ENCODE results near the gene BMP15.

Gene BMP15

GRCh38 chrX:50910685-50911176 is at the start of gene BMP15:
BMP15 (plus strand) TSS chrX:50910735; CDS start chrX:50910784, 49 bp downstream.
- no peak for DNase-seq (ENCODE audit: low read depth)

GRCh38 chrX:50863471-50863870 is 47.1 kb upstream of the BMP15 start:
- DNase-seq (ENCODE audit: low read depth) = no peak

GRCh38 chrX:50865311-50865710 is 45.2 kb upstream of the BMP15 start:
- DNase-seq (ENCODE audit: low read depth) = no peak

GRCh38 chrX:50871922-50872453 is 38.5 kb upstream of the BMP15 start:
- DNase-seq (ENCODE audit: low read depth) = no peak

GRCh38 chrX:50874876-50875275 is 35.7 kb upstream of the BMP15 start:
- no peak for DNase-seq (ENCODE audit: low read depth)

- DNase-seq (ENCODE audit: low read depth) = no peak
Observed at GRCh38 chrX:50876551-50876950, 34.0 kb upstream of the BMP15 start.

- no peak for DNase-seq (ENCODE audit: low read depth)
Observed at GRCh38 chrX:50877310-50877709, 33.2 kb upstream of the BMP15 start.

- DNase-seq (ENCODE audit: low read depth) = no peak
Observed at GRCh38 chrX:50881028-50881427, 29.5 kb upstream of the BMP15 start.

- DNase-seq (ENCODE audit: low read depth) = no peak
Observed at GRCh38 chrX:50888884-50889283, 21.7 kb upstream of the BMP15 start.

- DNase-seq (ENCODE audit: low read depth) = no peak
Observed at GRCh38 chrX:50889582-50889981, 21.0 kb upstream of the BMP15 start.

GRCh38 chrX:50893047-50893446 is 17.5 kb upstream of the BMP15 start:
- DNase-seq (ENCODE audit: low read depth) = no peak

GRCh38 chrX:50893466-50893865 is 17.1 kb upstream of the BMP15 start:
- DNase-seq (ENCODE audit: low read depth) = no peak

GRCh38 chrX:50905334-50905733 is 5.2 kb upstream of the BMP15 start:
- DNase-seq (ENCODE audit: low read depth) = no peak

- no peak for DNase-seq (ENCODE audit: low read depth)
Observed at GRCh38 chrX:50913520-50913919, 3.0 kb downstream of the BMP15 start.

- no peak for DNase-seq (ENCODE audit: low read depth)
Observed at GRCh38 chrX:50920132-50920531, 9.6 kb downstream of the BMP15 start.

GRCh38 chrX:50927127-50927526 is 16.6 kb downstream of the BMP15 start:
- no peak for DNase-seq (ENCODE audit: low read depth)

GRCh38 chrX:50941638-50942037 is 31.1 kb downstream of the BMP15 start:
- no peak for DNase-seq (ENCODE audit: low read depth)

GRCh38 chrX:50942471-50942870 is 31.9 kb downstream of the BMP15 start:
- DNase-seq (ENCODE audit: low read depth) = no peak

- DNase-seq (ENCODE audit: low read depth) = no peak
Observed at GRCh38 chrX:50952406-50952805, 41.9 kb downstream of the BMP15 start.

- DNase-seq (ENCODE audit: low read depth) = no peak
Observed at GRCh38 chrX:50953832-50954231, 43.3 kb downstream of the BMP15 start.

GRCh38 chrX:50962156-50962555 is 51.6 kb downstream of the BMP15 start:
- DNase-seq (ENCODE audit: low read depth) = no peak

- no peak for DNase-seq (ENCODE audit: low read depth)
Observed at GRCh38 chrX:50963842-50964241, 53.3 kb downstream of the BMP15 start.
